DND-41 (cell line): ENCODE measurements around the gene ZNF175.

Source experiments
- ATAC-seq: fragments of 200-7000 bp; cut with Tn5 transposase; 3 replicates; pipeline ENCODE4 v1.9.1; 2021; ENCODE audit warnings: low read depth; ENCODE audit not compliant: insufficient read depth
- DNase-seq: peaks from one replicate; pipeline ENCODE4 v3.0.0-alpha.2; 2020
- H2AFZ ChIP-seq: 2 replicates; pipeline ENCODE4 v1.6.0; 2012; ENCODE audit warnings: low read depth, low read length
- H3K27ac ChIP-seq: 2 replicates; pipeline ENCODE4 v1.5.1; 2012; ENCODE audit warnings: low read length, inconsistent platforms
- H3K27me3 ChIP-seq: fragments of 200-600 bp; sonication (generic); 2 replicates; pipeline ENCODE4 v1.6.0; 2012; ENCODE audit warnings: low read length, mild to moderate bottlenecking, inconsistent platforms; ENCODE audit not compliant: insufficient read depth, poor library complexity
- H3K36me3 ChIP-seq: 2 replicates; pipeline ENCODE4 v1.5.1; 2012; ENCODE audit warnings: low read length, inconsistent platforms; ENCODE audit not compliant: insufficient read depth
- H3K4me1 ChIP-seq: 2 replicates; pipeline ENCODE4 v1.5.1; 2012; ENCODE audit warnings: mild to moderate bottlenecking, low read length; ENCODE audit not compliant: insufficient read depth
- H3K4me2 ChIP-seq: 2 replicates; pipeline ENCODE4 v1.6.0; 2012; ENCODE audit warnings: mild to moderate bottlenecking, moderate library complexity, low read length, inconsistent platforms; ENCODE audit not compliant: insufficient read depth
- H3K4me3 ChIP-seq, 2 experiments: fragments of 200-600 bp in 1 of 2; shearing (Covaris generic) in 1 of 2; 2 replicates each; pipeline ENCODE4 v1.5.1; 2012 to 2016; ENCODE audit warnings: inconsistent platforms in 2 of 2, low read length in 2 of 2, mild to moderate bottlenecking in 2 of 2, low read depth in 1 of 2, moderate library complexity in 1 of 2
- H3K79me2 ChIP-seq: 2 replicates; pipeline ENCODE4 v1.6.0; 2012; ENCODE audit warnings: low read length, inconsistent platforms; ENCODE audit not compliant: insufficient read depth
- H3K9ac ChIP-seq: 2 replicates; pipeline ENCODE4 v1.6.0; 2012; ENCODE audit warnings: low read depth, mild to moderate bottlenecking, inconsistent platforms, low read length, moderate library complexity
- H3K9me3 ChIP-seq: 2 replicates; pipeline ENCODE4 v1.5.1; 2012; ENCODE audit warnings: low read length, moderate library complexity, mild to moderate bottlenecking, inconsistent platforms; ENCODE audit not compliant: insufficient read depth, severe bottlenecking
- H4K20me1 ChIP-seq: 2 replicates; pipeline ENCODE4 v1.6.0; 2012; ENCODE audit warnings: low read length; ENCODE audit not compliant: insufficient read depth
- CTCF ChIP-seq: IDR thresholded peaks from 2 replicates; pipeline ENCODE4 v1.5.1; 2012; ENCODE audit warnings: borderline replicate concordance, low read length, moderate library complexity, mild to moderate bottlenecking; ENCODE audit not compliant: poor library complexity, severe bottlenecking; ENCODE audit errors: extremely low read depth
- EZH2 ChIP-seq: IDR thresholded peaks from 3 replicates; pipeline ENCODE4 v1.6.1; 2012; ENCODE audit warnings: borderline replicate concordance, low read depth, mild to moderate bottlenecking, moderate library complexity, low read length, inconsistent platforms; ENCODE audit not compliant: severe bottlenecking

Gene ZNF175

GRCh38 chr19:51546107-51546649 is 24.9 kb upstream of the ZNF175 start:
- H3K9ac ChIP-seq: no peak overlapping the region
- peaks cover 3% of the 10 kb centered on the region; the same call in 1 of the 2 replicates for H4K20me1 ChIP-seq
- ATAC-seq: no peak
- no peak overlapping the region for H2AFZ ChIP-seq
- H3K4me3 ChIP-seq: no peak overlapping the region
- no peaks in the 10 kb centered on the region for H3K9me3 ChIP-seq
- DNase-seq: no peak
- H3K27me3 ChIP-seq: peaks cover 23% of the 10 kb centered on the region
- H3K4me1 ChIP-seq: no peaks in the 10 kb centered on the region
- H3K4me2 ChIP-seq: no peak overlapping the region
- H3K79me2 ChIP-seq: no peaks in the 10 kb centered on the region
- TF ChIP-seq EZH2 (no peak), CTCF (no peak)
- no peak overlapping the region for H3K27ac ChIP-seq
- no peaks in the 10 kb centered on the region for H3K36me3 ChIP-seq

- no peaks in the 10 kb centered on the region for H3K36me3 ChIP-seq
- no peaks in the 10 kb centered on the region for H3K79me2 ChIP-seq
- H3K27ac ChIP-seq: no peak overlapping the region
- TF ChIP-seq CTCF (no peak), EZH2 (no peak)
- H3K4me2 ChIP-seq: no peak overlapping the region
- H3K4me1 ChIP-seq: no peaks in the 10 kb centered on the region
- no peaks in the 10 kb centered on the region for H3K9me3 ChIP-seq
- H3K4me3 ChIP-seq: no peak overlapping the region
- no peak overlapping the region for H2AFZ ChIP-seq
- peaks cover 3% of the 10 kb centered on the region; the same call in 1 of the 2 replicates for H4K20me1 ChIP-seq
- H3K9ac ChIP-seq: no peak overlapping the region
- ATAC-seq (no peak), DNase-seq (no peak)
- peaks cover 23% of the 10 kb centered on the region for H3K27me3 ChIP-seq
Observed at GRCh38 chr19:51546650-51547396, 24.3 kb upstream of the ZNF175 start.

DNA sequence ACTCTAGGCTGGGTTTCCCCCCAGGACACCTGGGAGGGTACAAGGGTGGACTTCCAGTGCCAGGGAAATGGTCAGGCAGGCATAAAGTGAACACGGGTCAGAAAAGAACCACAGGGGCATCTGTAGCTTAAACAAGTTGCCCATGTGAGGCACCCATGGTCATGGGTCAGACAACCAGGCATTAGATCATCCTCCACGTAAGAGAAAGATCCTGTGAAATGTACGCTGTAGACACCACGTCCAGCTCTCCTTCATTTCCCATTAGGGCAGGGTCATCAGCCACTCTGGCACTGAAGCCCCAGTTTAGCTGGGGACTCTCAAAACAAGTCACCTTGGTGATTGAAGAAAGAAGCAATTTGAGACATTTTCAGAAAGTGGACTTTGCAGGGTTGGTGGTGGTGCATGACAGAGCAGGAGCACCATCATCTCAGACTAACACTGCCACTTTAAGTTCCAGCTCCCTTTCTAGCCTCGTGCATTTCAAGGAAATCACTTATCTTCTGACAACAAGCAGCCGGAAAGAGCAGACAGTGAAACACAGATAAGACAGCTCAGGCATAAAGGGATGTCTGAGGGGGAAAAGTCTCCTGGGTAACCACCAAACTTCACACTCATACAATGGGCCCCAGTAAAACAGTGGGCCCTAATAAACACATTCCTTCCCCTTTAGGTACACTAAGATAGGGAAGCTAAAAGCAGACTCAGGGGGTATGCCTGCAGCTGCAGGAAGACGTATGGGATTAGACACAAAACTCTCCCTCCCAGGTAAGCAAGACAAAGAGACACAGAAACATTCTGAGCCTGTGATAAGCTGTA is 23.5 kb upstream of the ZNF175 start:
- Histone ChIP-seq H3K9me3 (no peaks in the 10 kb centered on the region), H3K4me1 (no peaks in the 10 kb centered on the region), H3K27ac (no peak overlapping the region), H2AFZ (no peak overlapping the region), H3K27me3 (peaks cover 23% of the 10 kb centered on the region), H3K4me2 (no peak overlapping the region), H3K36me3 (no peaks in the 10 kb centered on the region), H4K20me1 (no peaks in the 10 kb centered on the region; the same call in 1 of the 2 replicates), H3K9ac (no peak overlapping the region), H3K79me2 (no peaks in the 10 kb centered on the region), H3K4me3 (no peak overlapping the region)
- ATAC-seq (no peak), DNase-seq (no peak)
- TF ChIP-seq CTCF (no peak), EZH2 (no peak)
